B cell (primary cell): Measurements from ENCODE around the gene USP49.
"Not testable (repeated sequence)": the region's sequence is repeated elsewhere in the genome, so short reads cannot be mapped to it uniquely, and the experiment has no call there.

Experiments
- EZH2 ChIP-seq: IDR thresholded peaks from 2 replicates; pipeline ENCODE4 v1.6.1; 2012; ENCODE audit warnings: borderline replicate concordance, low read depth, mild to moderate bottlenecking, moderate library complexity, low read length; ENCODE audit not compliant: insufficient read depth, poor library complexity, severe bottlenecking
- TF ChIP-seq, protein P1 (sequence below): fragments of 200-600 bp; IDR thresholded peaks from one replicate; pipeline ENCODE4 v1.8.0; 2022; ENCODE audit warnings: antibody characterized with exemption, mild to moderate bottlenecking

DNA sequence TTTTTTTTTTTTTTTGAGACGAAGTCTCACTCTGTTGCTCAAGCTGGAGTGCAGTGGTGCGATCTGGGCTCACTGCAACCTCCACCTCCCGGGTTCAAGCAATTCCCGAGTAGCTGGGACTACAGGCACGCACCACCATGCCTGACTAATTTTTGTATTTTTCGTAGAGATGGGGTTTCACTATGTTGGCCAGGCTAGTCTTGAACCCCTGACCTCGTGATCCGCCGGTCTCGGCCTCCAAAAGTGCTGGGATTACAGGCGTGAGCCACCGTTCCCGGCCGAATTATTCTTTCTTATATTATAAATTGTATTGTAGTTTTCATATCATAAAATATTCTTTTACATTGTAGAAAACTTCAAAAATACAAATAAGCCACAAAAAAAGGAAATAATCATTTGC lies 47.7 kb upstream of the USP49 start:
- TF ChIP-seq, protein P1, sequence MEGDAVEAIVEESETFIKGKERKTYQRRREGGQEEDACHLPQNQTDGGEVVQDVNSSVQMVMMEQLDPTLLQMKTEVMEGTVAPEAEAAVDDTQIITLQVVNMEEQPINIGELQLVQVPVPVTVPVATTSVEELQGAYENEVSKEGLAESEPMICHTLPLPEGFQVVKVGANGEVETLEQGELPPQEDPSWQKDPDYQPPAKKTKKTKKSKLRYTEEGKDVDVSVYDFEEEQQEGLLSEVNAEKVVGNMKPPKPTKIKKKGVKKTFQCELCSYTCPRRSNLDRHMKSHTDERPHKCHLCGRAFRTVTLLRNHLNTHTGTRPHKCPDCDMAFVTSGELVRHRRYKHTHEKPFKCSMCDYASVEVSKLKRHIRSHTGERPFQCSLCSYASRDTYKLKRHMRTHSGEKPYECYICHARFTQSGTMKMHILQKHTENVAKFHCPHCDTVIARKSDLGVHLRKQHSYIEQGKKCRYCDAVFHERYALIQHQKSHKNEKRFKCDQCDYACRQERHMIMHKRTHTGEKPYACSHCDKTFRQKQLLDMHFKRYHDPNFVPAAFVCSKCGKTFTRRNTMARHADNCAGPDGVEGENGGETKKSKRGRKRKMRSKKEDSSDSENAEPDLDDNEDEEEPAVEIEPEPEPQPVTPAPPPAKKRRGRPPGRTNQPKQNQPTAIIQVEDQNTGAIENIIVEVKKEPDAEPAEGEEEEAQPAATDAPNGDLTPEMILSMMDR: not testable (repeated sequence)
- TF ChIP-seq EZH2: not testable (repeated sequence)
